NCI-H1105 (cell line): ENCODE results near the gene ADAMTSL3.
"Not testable (repeated sequence)": the region's sequence is repeated elsewhere in the genome, so short reads cannot be mapped to it uniquely, and the experiment has no call there.

Source experiments
- DNase-seq: peaks from one replicate; lab custom pipeline; 2025; lab: John Stamatoyannopoulos, UW

The ADAMTSL3 gene

DNA sequence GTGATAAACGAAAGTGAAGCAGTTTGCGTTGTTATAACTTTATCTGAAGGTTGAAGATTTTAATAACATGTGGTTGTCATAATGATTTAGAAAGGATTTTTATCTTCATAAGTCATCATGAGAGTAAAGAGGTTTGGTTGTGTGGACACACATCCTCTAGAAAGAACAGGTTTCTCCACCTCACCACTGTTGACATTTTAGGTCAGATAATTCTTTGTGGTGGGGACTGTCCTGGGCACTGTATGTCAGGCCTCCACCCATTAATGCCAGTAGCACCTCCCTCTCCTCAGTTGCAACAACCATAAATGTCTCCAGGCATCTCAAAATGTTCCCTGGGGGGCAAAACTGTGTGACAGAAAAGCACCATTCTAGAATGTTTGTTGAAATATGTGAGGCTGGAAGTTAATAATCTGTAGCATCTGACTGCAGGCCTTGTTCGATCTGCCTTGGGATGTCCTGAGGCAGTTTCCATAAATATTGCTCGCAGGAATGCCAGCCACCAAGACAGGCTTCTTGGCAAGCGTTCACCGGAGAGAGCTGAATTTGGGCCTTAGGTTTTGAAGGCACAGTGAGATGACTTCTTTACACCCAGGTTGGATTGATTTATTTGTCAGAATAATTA, 100.1 kb downstream of the ADAMTSL3 start:
- no peak for DNase-seq

GRCh38 chr15:83757291-83757690, 103.4 kb downstream of the ADAMTSL3 start:
- DNase-seq = not testable (repeated sequence)

DNA sequence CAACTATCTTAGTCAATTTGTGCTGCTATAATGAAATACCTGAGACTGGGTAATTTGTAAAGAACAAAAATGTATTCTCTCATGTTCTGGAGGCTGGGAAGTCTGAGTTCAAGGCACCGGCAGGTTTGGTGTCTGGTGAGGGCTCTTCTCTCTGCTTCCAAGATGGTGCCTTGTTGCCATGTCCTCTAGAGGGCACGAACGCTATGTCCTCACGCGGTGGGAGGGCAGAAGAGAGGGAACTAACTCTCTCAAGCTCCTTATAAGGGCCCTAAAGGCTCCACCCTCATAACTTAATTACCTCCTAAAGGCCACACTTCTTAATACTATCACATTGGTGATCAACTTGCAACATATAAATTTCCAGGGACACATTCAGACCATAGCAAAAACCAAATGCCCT, 108.4 kb downstream of the ADAMTSL3 start:
- DNase-seq = no peak

GRCh38 chr15:83764201-83764838, 110.4 kb downstream of the ADAMTSL3 start:
- DNase-seq = no peak

DNA sequence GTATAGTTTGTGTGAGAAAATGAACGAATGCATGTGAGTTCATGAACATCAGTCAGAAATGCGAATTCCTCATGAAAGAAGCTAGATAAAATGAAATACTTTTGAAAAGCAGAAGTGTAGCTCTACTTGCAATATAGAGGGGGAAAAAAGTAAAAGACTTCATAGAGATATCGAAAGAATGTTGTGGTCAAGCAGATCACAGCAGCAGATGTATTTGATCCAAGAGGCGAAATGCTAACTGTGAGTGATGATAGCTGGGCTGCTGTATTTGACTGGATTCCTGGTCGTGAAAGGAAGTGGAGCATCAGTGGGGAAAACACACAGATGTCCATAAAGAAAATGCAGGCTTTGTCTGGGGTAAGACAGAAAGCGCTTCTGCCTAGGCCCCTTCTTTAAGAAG, 112.4 kb downstream of the ADAMTSL3 start:
- DNase-seq = no peak

GRCh38 chr15:83767741-83768140, 113.8 kb downstream of the ADAMTSL3 start:
- no peak for DNase-seq

- no peak for DNase-seq
Observed at GRCh38 chr15:83769411-83769999, 115.6 kb downstream of the ADAMTSL3 start.

DNA sequence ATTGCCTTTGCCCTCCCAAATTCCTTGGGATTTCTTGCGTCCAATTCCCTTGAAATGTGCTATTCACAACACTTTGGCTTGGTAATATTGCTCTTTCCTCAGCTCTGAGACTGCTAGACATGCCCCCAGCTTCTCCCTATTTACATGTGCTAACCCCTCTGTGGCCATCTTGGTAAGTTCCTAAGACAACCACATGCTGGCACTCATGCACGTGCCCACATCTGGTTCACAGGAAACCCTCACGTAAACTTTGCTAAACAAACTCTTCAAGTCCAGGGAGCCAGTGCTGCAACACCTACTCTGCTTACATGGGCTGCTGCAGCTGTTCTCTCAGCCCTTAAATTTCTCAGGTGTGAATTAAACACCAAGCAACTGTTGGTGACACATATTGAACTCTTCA, 121.8 kb downstream of the ADAMTSL3 start:
- DNase-seq = no peak

- no peak for DNase-seq
Observed at GRCh38 chr15:83776986-83777385, 123.1 kb downstream of the ADAMTSL3 start.

- DNase-seq = no peak
Observed at GRCh38 chr15:83783227-83783626, 129.3 kb downstream of the ADAMTSL3 start.

DNA sequence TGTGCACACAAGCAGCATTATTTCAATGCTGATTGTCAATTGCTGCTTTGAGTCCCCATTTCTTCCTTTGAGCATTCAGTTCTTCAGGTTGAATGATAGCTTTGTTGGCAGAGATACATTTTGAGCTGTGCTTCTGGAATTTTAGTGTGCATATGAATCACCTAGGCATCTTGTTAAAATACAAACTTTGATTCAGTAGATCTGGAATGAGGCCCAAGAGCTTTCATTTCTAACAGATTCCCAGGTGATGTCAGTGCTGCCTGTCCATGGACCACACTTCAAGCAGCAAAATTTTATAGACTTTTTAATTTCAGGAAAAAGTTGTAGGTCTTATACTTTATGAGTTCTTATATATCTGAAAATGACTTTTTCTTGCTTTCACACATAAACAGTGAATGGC, 131.1 kb downstream of the ADAMTSL3 start:
- DNase-seq = no peak

DNA sequence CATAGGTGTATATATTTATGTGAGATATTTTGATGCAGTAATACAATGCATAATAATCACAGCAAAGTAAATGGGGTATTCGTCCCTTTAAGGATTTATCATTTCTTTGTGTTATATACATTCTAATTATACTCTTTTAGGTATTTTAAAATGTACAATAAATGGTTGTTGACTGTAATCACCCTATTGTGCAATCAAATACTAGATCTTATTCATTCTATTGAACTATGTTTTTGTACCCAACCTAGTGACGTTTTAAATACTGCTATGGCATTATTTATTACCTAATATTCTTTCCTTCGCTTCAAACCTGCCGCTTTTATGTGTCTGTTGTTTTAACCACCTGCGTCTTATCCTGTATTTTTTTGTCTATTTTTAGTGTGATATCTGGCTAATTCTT, 132.4 kb downstream of the ADAMTSL3 start:
- DNase-seq = no peak

DNA sequence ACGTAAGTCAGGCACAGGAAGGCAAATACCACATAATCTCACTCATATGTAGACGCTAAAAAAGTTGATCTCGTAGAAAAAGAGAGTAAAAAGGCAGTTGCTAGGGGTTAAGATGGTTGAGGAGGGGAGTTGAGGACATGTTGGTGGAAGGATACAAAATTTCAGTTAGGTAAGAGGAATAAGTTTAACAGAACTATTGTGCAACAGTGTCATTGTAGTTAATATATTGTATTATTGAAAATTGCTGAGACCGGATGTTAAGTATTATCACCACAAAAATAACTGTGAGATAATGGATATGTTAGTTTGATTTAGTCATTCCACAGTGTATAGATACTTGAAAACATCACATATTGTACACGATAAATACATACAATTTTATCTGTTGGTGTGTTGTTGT, 139.1 kb downstream of the ADAMTSL3 start:
- no peak for DNase-seq

- DNase-seq = no peak
Observed at GRCh38 chr15:83794209-83794608, 140.3 kb downstream of the ADAMTSL3 start.

GRCh38 chr15:83809345-83809744, 155.4 kb downstream of the ADAMTSL3 start:
- DNase-seq = no peak

DNA sequence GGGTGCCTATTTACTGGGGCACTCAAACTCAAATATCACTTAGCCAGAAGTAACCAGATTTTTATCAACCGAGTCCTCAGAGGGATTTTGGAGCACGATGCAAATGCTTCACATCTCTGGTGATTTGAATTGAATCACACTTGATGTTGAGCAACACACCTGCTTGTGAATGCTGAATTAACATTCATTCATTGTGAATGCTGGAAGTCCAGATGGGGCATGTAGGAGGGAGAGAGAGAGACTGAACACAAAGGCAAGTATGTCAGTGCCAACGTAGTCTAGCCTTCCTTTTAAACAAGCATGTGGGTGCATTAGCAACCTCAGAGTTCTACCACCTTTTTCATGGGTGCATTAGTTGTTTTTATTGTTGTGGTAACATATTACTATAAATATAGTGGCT, 156.2 kb downstream of the ADAMTSL3 start:
- DNase-seq = no peak

DNA sequence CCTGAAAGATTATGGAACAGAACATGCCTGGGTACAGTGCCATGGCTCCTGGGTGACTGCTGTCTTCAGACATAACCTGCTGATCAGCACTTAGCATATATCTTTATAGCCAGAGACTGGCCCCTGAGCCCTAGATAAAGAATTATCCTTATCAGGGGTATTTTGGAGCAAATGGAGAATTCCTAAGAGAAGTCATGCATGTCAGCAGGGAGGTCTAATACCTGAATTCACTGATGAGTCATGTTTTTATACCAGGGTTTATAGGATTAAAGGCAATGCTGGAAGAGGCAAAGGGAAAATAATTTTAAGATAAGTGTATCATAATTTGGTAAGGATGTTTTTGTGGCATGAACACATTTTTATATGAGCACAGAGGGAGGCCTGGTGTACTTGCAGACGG, 159.8 kb downstream of the ADAMTSL3 start:
- no peak for DNase-seq

DNA sequence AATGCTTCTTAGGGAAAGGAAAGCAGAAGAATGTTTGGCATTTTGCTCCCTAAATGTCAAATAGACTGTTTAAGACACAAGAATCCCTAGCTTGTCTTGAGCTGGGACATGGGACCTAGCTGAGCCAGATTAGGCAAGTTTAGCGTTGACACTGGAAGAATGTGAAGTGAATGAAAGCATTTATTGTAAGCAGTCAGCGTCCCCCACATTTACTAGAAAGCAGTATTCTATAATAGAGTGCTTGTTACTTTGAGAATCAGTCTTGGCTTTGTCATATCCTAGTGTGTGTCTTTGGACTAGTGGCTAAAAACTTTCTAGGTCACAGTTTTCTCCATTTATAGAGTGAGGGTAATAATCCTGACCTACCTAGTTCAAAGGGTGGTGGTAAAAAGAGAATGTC, 161.6 kb downstream of the ADAMTSL3 start:
- DNase-seq = no peak

DNA sequence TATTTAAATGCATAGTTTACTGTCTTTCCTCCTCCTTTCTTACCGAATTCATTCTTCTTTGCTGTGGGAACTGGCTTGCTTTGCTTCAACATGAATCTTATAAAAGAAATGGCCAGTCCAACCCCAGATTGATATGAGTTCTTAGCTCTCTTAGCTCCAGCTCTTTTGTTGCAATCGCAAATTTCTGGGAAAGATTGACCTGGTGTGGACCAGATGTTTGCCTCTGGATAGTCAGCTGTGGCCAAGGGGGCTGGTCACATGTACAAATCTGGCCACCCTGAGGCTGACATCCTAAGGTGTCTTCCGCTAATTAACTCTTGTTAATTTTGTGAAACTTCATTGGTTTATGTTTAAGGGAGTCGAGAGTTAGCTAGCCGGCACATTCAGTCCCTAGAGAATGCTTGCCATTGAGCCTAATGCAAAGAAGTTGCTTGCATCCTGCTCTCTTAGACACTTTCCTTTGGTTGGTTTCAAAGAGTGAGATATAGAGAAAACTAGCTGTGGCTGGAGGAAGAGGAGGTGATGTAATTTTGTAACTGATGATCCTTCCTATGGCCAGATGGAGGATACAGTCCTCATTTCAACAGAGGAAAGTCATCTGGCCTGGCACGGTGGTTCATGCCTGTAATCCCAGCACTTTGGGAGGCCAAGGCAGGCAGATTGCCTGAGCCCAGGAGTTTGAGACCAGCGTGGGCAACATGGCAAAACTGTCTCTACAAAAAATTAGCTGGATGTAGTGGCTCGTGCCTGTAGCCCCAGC, 162.4 kb downstream of the ADAMTSL3 start:
- DNase-seq = no peak

DNA sequence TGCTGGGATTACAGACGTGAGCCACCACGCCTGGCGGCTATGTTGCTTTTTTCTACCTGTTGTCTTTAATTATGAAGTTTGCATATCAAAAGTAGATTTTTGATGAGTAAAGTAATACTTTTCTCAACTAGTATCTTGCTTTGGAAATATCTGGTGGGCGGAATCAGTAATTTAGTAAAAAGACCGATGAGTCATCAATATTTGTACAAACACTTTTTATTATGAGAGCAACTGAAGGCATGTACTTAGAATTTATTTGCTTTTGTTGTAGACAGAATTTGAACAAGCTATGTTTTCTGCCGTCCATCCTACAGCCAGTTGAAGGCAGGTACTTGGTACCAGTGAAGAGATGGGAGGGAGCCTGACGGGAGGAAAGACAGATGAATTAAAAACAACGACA, 164.7 kb downstream of the ADAMTSL3 start:
- DNase-seq = no peak

DNA sequence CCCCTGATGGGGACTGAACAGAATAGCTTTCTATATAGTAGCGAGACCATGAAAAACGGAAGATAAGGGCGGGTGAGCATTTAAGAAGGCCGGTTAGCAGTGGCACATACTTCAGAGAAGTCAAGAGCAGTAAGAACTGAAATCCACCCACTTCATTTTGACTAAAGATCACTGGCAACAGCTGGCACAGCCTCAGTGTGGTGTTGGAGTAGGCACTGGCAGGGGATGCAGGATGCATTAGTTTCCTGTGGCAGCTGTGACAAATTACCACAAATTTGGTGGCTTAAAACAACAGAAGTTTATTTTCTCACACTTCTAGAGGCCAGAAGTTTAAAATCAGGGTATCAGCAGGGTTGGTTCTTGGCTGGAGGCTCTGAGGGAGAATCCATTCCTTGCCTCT, 176.5 kb downstream of the ADAMTSL3 start:
- no peak for DNase-seq

GRCh38 chr15:83833569-83833968, 179.6 kb downstream of the ADAMTSL3 start:
- DNase-seq = no peak

DNA sequence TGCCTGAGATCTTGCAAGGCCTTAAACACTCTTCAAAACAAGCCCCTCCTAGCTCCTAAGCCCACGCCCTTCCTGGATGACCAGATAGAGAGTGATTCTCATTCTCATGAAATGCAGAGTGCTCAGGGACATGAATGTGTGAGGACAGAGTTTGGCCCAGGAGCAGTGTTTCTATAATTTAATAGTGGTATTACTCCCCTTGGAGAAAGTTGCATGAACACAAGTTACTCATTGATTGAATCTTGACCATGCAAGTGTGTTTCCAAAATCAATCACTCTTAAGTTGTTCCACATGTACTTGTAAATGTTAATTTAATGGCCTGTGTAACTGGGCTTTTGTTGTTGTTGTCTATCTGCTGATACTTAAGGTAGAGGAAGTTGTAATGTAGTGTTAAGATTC, 181.6 kb downstream of the ADAMTSL3 start:
- no peak for DNase-seq
